ENCODE data around the gene PLCG1. TPM values are rescaled to one million over a fixed set of nuclear protein-coding genes. Genes with fewer than 3 reads are reported as not detected.

The PLCG1 gene
- polyA plus RNA-seq, 1 donor (not counting 4 experiments of a cell fraction or from before 2014, with no cell fraction given): 41.5 TPM

GRCh38 chr20:41224281-41224680 is 86.9 kb downstream of the PLCG1 start:
- H3K9ac ChIP-seq (ENCODE audit: control insufficient read depth, extremely low read depth, insufficient read depth, low read length): no peak overlapping the region
- H3K9me3 ChIP-seq (ENCODE audit: control insufficient read depth, low read depth, low read length): no peaks in the 10 kb centered on the region
- H3K4me3 ChIP-seq (ENCODE audit: control insufficient read depth in 2 of 3, extremely low read depth in 1 of 3, insufficient read depth in 2 of 3, low read depth in 1 of 3, low read length in 3 of 3): no peak overlapping the region
- no peaks in the 10 kb centered on the region for H4K20me1 ChIP-seq (ENCODE audit: control insufficient read depth, extremely low read depth, insufficient read depth, low read length)
- no peak for DNase-seq (ENCODE audit: low read depth, low spot score)
- peaks cover 0 to 2% of the 10 kb centered on the region in 2 experiments for H3K36me3 ChIP-seq (ENCODE audit: control insufficient read depth in 2 of 2, extremely low read depth in 1 of 2, insufficient read depth in 2 of 2, low read length in 2 of 2)
- H3K4me1 ChIP-seq (ENCODE audit: control insufficient read depth, extremely low read depth, insufficient read depth, low read length): no peaks in the 10 kb centered on the region
- H2AFZ ChIP-seq (ENCODE audit: control insufficient read depth, low read length): no peak overlapping the region
- H3K79me2 ChIP-seq (ENCODE audit: control insufficient read depth, insufficient read depth, low read length): no peaks in the 10 kb centered on the region
- dilution Hi-C loops (cut with MboI; ENCODE audit: extremely low pct_ligation_motif_present, low sequenced_read_pairs): no loop called here
- H3K4me2 ChIP-seq (ENCODE audit: control insufficient read depth, extremely low read depth, insufficient read depth, low read depth, low read length): no peak overlapping the region
- H3K27me3 ChIP-seq (ENCODE audit: control insufficient read depth, extremely low read depth, insufficient read depth, low read length): no peaks in the 10 kb centered on the region
- no peak for TF ChIP-seq EZH2 (IDR thresholded peaks at IDR 0.05; ENCODE audit: low read length)
- TF ChIP-seq CTCF (optimal IDR thresholded peaks at IDR 0.05 in 1 of 3, IDR thresholded peaks at IDR 0.05 in 1 of 3, conservative IDR thresholded peaks at IDR 0.05 in 1 of 3; ENCODE audit: extremely low read depth in 1 of 3, insufficient read depth in 2 of 3, low read length in 3 of 3): no peak
- no peaks in the 10 kb centered on the region for H3K9me1 ChIP-seq (ENCODE audit: control insufficient read depth, extremely low read depth, insufficient read depth, low read length)
- no peak overlapping the region for H3K27ac ChIP-seq (ENCODE audit: control insufficient read depth, insufficient read depth, low read length)
- no peak for FAIRE-seq

- TF ChIP-seq CTCF (optimal IDR thresholded peaks at IDR 0.05 in 1 of 3, IDR thresholded peaks at IDR 0.05 in 1 of 3, conservative IDR thresholded peaks at IDR 0.05 in 1 of 3; ENCODE audit: extremely low read depth in 1 of 3, insufficient read depth in 2 of 3, low read length in 3 of 3) (no peak), EZH2 (IDR thresholded peaks at IDR 0.05; ENCODE audit: low read length) (no peak)
- dilution Hi-C loops (cut with MboI; ENCODE audit: extremely low pct_ligation_motif_present, low sequenced_read_pairs): no loop called here
- no peak overlapping the region for H3K27ac ChIP-seq (ENCODE audit: control insufficient read depth, insufficient read depth, low read length)
These were observed 87.7 kb downstream of the PLCG1 start for GRCh38 chr20:41225091-41225490.

More at GRCh38 chr20:41225091-41225490, 87.7 kb downstream of the PLCG1 start:
- DNase-seq (ENCODE audit: low read depth, low spot score): no peak
- no peaks in the 10 kb centered on the region for H3K79me2 ChIP-seq (ENCODE audit: control insufficient read depth, insufficient read depth, low read length)
- H3K9me1 ChIP-seq (ENCODE audit: control insufficient read depth, extremely low read depth, insufficient read depth, low read length): no peaks in the 10 kb centered on the region
- H3K9ac ChIP-seq (ENCODE audit: control insufficient read depth, extremely low read depth, insufficient read depth, low read length): no peak overlapping the region
- no peaks in the 10 kb centered on the region for H3K27me3 ChIP-seq (ENCODE audit: control insufficient read depth, extremely low read depth, insufficient read depth, low read length)
- H4K20me1 ChIP-seq (ENCODE audit: control insufficient read depth, extremely low read depth, insufficient read depth, low read length): no peaks in the 10 kb centered on the region
- H3K36me3 ChIP-seq (ENCODE audit: control insufficient read depth in 2 of 2, extremely low read depth in 1 of 2, insufficient read depth in 2 of 2, low read length in 2 of 2): peaks cover 0 to 2% of the 10 kb centered on the region in 2 experiments
- no peak overlapping the region for H3K4me2 ChIP-seq (ENCODE audit: control insufficient read depth, extremely low read depth, insufficient read depth, low read depth, low read length)
- FAIRE-seq: no peak
- H3K4me3 ChIP-seq (ENCODE audit: control insufficient read depth in 2 of 3, extremely low read depth in 1 of 3, insufficient read depth in 2 of 3, low read depth in 1 of 3, low read length in 3 of 3): no peak overlapping the region
- H2AFZ ChIP-seq (ENCODE audit: control insufficient read depth, low read length): no peak overlapping the region
- no peaks in the 10 kb centered on the region for H3K9me3 ChIP-seq (ENCODE audit: control insufficient read depth, low read depth, low read length)
- no peaks in the 10 kb centered on the region for H3K4me1 ChIP-seq (ENCODE audit: control insufficient read depth, extremely low read depth, insufficient read depth, low read length)
